ENCODE data around the gene CAMTA2. TPM values are rescaled to one million over a fixed set of nuclear protein-coding genes. Genes with fewer than 3 reads are reported as not detected.
"Not testable (repeated sequence)": the region's sequence is repeated elsewhere in the genome, so short reads cannot be mapped to it uniquely, and the experiment has no call there.

CAMTA2 gene
- total RNA-seq (2012; rRNA removed), result 12.0 and 13.2 TPM in 2 replicates

- Histone ChIP-seq H3K4me3 (ENCODE audit: low read length) (peak within 1 kb of the TSS; percentile 99), H3K36me3 (ENCODE audit: insufficient read depth, low read length) (peaks cover 8% of the 10 kb centered on the region), H3K4me1 (ENCODE audit: control insufficient read depth, insufficient read depth, low read length) (peaks cover 33% of the 10 kb centered on the region), H3K4me2 (ENCODE audit: low read length) (peak within 1 kb of the TSS; percentile 91), H3K9ac (ENCODE audit: low read depth, low read length) (peak within 1 kb of the TSS; percentile 86), H3K27me3 (ENCODE audit: control insufficient read depth, insufficient read depth, low read length) (no peaks in the 10 kb centered on the region), H3K9me3 (replicated peaks; ENCODE audit: low read length) (no peaks in the 10 kb centered on the region)
Observed at GRCh38 chr17:4986951-4987766, at the start of gene CAMTA2. Gene CAMTA2, minus strand, starts transcription at chr17:4987675. Its CDS starts 1,453 bp downstream, at chr17:4986222.

GRCh38 chr17:5035315-5035714 lies 47.8 kb upstream of the CAMTA2 start, which contains the start of gene SLC52A1:
Gene SLC52A1, minus strand, starts transcription at chr17:5035426. Its CDS starts 820 bp downstream, at chr17:5034606.
- Histone ChIP-seq H3K9me3 (replicated peaks; ENCODE audit: low read length) (no peaks in the 10 kb centered on the region), H3K9ac (ENCODE audit: low read depth, low read length) (no peak within 1 kb of the TSS), H3K36me3 (ENCODE audit: insufficient read depth, low read length) (no peaks in the 10 kb centered on the region), H3K27me3 (ENCODE audit: control insufficient read depth, insufficient read depth, low read length) (peaks cover 7% of the 10 kb centered on the region), H3K4me2 (ENCODE audit: low read length) (peak within 1 kb of the TSS; percentile 67), H3K4me3 (ENCODE audit: low read length) (peak within 1 kb of the TSS; percentile 39), H3K4me1 (ENCODE audit: control insufficient read depth, insufficient read depth, low read length) (peaks cover 3% of the 10 kb centered on the region)

GRCh38 chr17:5034651-5035050 lies 47.2 kb upstream of the CAMTA2 start:
- Histone ChIP-seq H3K27me3 (ENCODE audit: control insufficient read depth, insufficient read depth, low read length) (peaks cover 7% of the 10 kb centered on the region), H3K36me3 (ENCODE audit: insufficient read depth, low read length) (no peaks in the 10 kb centered on the region), H3K4me2 (ENCODE audit: low read length) (no peak overlapping the region), H3K9ac (ENCODE audit: low read depth, low read length) (no peak overlapping the region), H3K4me1 (ENCODE audit: control insufficient read depth, insufficient read depth, low read length) (peaks cover 3% of the 10 kb centered on the region), H3K9me3 (replicated peaks; ENCODE audit: low read length) (no peaks in the 10 kb centered on the region), H3K4me3 (ENCODE audit: low read length) (no peak overlapping the region)

GRCh38 chr17:5034063-5034462 lies 46.6 kb upstream of the CAMTA2 start:
- H3K27me3 ChIP-seq (ENCODE audit: control insufficient read depth, insufficient read depth, low read length), result peaks cover 7% of the 10 kb centered on the region
- H3K9ac ChIP-seq (ENCODE audit: low read depth, low read length), result no peak overlapping the region
- H3K4me2 ChIP-seq (ENCODE audit: low read length), result no peak overlapping the region
- no peaks in the 10 kb centered on the region for H3K9me3 ChIP-seq (replicated peaks; ENCODE audit: low read length)
- H3K4me3 ChIP-seq (ENCODE audit: low read length), result no peak overlapping the region
- H3K36me3 ChIP-seq (ENCODE audit: insufficient read depth, low read length), result no peaks in the 10 kb centered on the region
- peaks cover 3% of the 10 kb centered on the region for H3K4me1 ChIP-seq (ENCODE audit: control insufficient read depth, insufficient read depth, low read length)

GRCh38 chr17:5033352-5034015 lies 46.0 kb upstream of the CAMTA2 start:
- H3K27me3 ChIP-seq (ENCODE audit: control insufficient read depth, insufficient read depth, low read length), result peaks cover 7% of the 10 kb centered on the region
- H3K4me3 ChIP-seq (ENCODE audit: low read length), result no peak overlapping the region
- H3K9me3 ChIP-seq (replicated peaks; ENCODE audit: low read length), result no peaks in the 10 kb centered on the region
- no peaks in the 10 kb centered on the region for H3K36me3 ChIP-seq (ENCODE audit: insufficient read depth, low read length)
- peaks cover 3% of the 10 kb centered on the region for H3K4me1 ChIP-seq (ENCODE audit: control insufficient read depth, insufficient read depth, low read length)
- H3K9ac ChIP-seq (ENCODE audit: low read depth, low read length), result no peak overlapping the region
- no peak overlapping the region for H3K4me2 ChIP-seq (ENCODE audit: low read length)

- no peaks in the 10 kb centered on the region for H3K36me3 ChIP-seq (ENCODE audit: insufficient read depth, low read length)
- no peaks in the 10 kb centered on the region for H3K9me3 ChIP-seq (replicated peaks; ENCODE audit: low read length)
- H3K9ac ChIP-seq (ENCODE audit: low read depth, low read length), result no peak overlapping the region
- peaks cover 7% of the 10 kb centered on the region for H3K27me3 ChIP-seq (ENCODE audit: control insufficient read depth, insufficient read depth, low read length)
- H3K4me3 ChIP-seq (ENCODE audit: low read length), result no peak overlapping the region
- no peak overlapping the region for H3K4me2 ChIP-seq (ENCODE audit: low read length)
- H3K4me1 ChIP-seq (ENCODE audit: control insufficient read depth, insufficient read depth, low read length), result peaks cover 3% of the 10 kb centered on the region
Observed at GRCh38 chr17:5032865-5033264, 45.4 kb upstream of the CAMTA2 start.

- Histone ChIP-seq H3K9me3 (replicated peaks; ENCODE audit: low read length) (no peaks in the 10 kb centered on the region), H3K4me3 (ENCODE audit: low read length) (peak overlapping the region; percentile 56), H3K36me3 (ENCODE audit: insufficient read depth, low read length) (no peaks in the 10 kb centered on the region), H3K9ac (ENCODE audit: low read depth, low read length) (peak overlapping the region; percentile 8), H3K27me3 (ENCODE audit: control insufficient read depth, insufficient read depth, low read length) (peaks cover 7% of the 10 kb centered on the region), H3K4me2 (ENCODE audit: low read length) (peak overlapping the region; percentile 74), H3K4me1 (ENCODE audit: control insufficient read depth, insufficient read depth, low read length) (peaks cover 3% of the 10 kb centered on the region)
Observed at GRCh38 chr17:5031365-5032082, 44.0 kb upstream of the CAMTA2 start.

DNA sequence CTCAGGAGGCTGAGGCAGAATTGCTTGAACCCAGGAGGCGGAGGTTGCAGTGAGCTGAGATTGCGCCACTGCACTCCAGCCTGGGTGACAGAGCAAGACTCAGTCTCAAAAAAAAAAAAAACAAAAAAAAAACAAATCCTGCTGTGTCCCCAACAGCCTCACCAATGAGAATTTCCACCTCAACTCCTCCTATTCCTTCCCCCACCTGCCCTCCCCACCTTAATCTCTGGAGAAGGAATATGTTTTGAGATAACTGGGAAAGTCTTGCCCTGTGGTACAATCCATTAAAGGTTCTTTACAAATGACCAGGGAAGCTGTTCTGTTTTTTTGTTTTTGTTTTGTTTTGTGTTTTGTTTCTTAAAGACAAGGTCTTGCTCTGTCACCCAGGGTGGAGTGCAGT lies 42.7 kb upstream of the CAMTA2 start:
- not testable (repeated sequence) for H3K4me2 ChIP-seq (ENCODE audit: low read length); H3K27me3 ChIP-seq (ENCODE audit: control insufficient read depth, insufficient read depth, low read length); H3K9me3 ChIP-seq (replicated peaks; ENCODE audit: low read length); H3K4me1 ChIP-seq (ENCODE audit: control insufficient read depth, insufficient read depth, low read length); H3K36me3 ChIP-seq (ENCODE audit: insufficient read depth, low read length); H3K9ac ChIP-seq (ENCODE audit: low read depth, low read length); H3K4me3 ChIP-seq (ENCODE audit: low read length)

DNA sequence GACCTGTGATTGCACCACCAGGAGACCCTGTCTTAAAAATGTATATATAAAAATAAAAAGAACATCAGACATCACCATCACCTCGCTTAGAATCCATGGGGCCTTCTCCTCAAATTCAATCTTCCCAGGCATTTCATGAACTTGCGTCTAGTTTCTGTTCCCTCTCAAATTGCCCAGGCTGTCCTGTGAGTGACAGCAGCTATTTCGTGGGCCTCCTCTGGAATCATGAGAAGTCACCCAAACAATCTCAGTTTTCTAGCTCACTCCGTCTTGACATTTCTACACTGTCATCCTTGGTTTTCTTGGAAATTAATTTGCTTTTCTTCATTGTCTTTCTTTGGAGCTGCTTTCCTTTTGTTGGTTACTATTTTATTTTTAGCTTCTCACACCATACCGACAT lies 40.4 kb upstream of the CAMTA2 start:
- H3K27me3 ChIP-seq (ENCODE audit: control insufficient read depth, insufficient read depth, low read length), result no peaks in the 10 kb centered on the region
- peaks cover 18% of the 10 kb centered on the region for H3K36me3 ChIP-seq (ENCODE audit: insufficient read depth, low read length)
- no peak overlapping the region for H3K4me3 ChIP-seq (ENCODE audit: low read length)
- no peak overlapping the region for H3K4me2 ChIP-seq (ENCODE audit: low read length)
- no peaks in the 10 kb centered on the region for H3K9me3 ChIP-seq (replicated peaks; ENCODE audit: low read length)
- H3K9ac ChIP-seq (ENCODE audit: low read depth, low read length), result no peak overlapping the region
- H3K4me1 ChIP-seq (ENCODE audit: control insufficient read depth, insufficient read depth, low read length), result peaks cover 3% of the 10 kb centered on the region

DNA sequence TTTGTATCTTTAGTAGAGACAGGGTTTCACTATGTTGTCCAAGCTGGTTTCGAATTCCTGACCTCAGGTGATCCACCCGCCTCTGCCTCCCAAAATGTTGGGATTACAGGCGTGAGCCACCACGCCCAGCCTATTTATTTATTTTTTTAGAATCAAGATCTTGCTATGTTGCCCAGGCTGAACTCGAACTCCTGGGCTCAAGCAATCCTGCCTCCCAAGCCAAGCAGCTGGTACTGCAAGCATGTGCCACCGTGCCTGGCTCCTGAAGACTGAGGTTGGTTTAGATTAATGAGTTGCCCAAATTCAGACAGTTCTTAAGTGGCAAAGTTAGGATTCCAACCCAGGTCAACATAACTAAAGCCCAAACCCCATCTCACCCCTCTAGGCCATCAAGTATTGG lies 39.8 kb upstream of the CAMTA2 start:
- no peaks in the 10 kb centered on the region for H3K27me3 ChIP-seq (ENCODE audit: control insufficient read depth, insufficient read depth, low read length)
- peaks cover 3% of the 10 kb centered on the region for H3K4me1 ChIP-seq (ENCODE audit: control insufficient read depth, insufficient read depth, low read length)
- peaks cover 23% of the 10 kb centered on the region for H3K36me3 ChIP-seq (ENCODE audit: insufficient read depth, low read length)
- no peak overlapping the region for H3K9ac ChIP-seq (ENCODE audit: low read depth, low read length)
- no peaks in the 10 kb centered on the region for H3K9me3 ChIP-seq (replicated peaks; ENCODE audit: low read length)
- no peak overlapping the region for H3K4me3 ChIP-seq (ENCODE audit: low read length)
- H3K4me2 ChIP-seq (ENCODE audit: low read length), result no peak overlapping the region

DNA sequence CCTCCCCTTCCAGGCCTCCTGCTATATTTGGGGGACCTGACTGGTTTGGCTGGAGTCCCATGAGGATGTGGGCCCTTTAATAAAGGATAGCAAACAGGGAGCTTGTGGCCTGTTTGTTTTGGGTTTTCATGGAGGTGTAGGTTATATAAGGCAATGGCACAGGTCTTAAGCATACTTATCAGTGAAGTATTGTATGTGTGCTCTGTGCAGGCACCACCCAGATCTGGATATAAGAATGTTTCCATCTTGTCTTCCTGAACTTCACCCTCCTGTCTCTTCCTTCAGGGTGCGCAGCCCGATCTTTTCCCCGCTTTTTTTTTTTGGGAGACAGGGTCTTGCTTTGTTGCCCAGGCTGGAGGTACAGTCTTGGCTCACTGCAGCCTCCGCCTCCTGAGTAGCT lies 37.1 kb upstream of the CAMTA2 start:
- Histone ChIP-seq H3K9me3 (replicated peaks; ENCODE audit: low read length) (no peaks in the 10 kb centered on the region), H3K9ac (ENCODE audit: low read depth, low read length) (no peak overlapping the region), H3K27me3 (ENCODE audit: control insufficient read depth, insufficient read depth, low read length) (no peaks in the 10 kb centered on the region), H3K4me2 (ENCODE audit: low read length) (no peak overlapping the region), H3K4me1 (ENCODE audit: control insufficient read depth, insufficient read depth, low read length) (no peaks in the 10 kb centered on the region), H3K36me3 (ENCODE audit: insufficient read depth, low read length) (peaks cover 45% of the 10 kb centered on the region), H3K4me3 (ENCODE audit: low read length) (no peak overlapping the region)

Measured in skeletal muscle satellite cell (primary cell).